Measurements from ENCODE around the gene RNF111.

- TF ChIP-seq, protein P1, sequence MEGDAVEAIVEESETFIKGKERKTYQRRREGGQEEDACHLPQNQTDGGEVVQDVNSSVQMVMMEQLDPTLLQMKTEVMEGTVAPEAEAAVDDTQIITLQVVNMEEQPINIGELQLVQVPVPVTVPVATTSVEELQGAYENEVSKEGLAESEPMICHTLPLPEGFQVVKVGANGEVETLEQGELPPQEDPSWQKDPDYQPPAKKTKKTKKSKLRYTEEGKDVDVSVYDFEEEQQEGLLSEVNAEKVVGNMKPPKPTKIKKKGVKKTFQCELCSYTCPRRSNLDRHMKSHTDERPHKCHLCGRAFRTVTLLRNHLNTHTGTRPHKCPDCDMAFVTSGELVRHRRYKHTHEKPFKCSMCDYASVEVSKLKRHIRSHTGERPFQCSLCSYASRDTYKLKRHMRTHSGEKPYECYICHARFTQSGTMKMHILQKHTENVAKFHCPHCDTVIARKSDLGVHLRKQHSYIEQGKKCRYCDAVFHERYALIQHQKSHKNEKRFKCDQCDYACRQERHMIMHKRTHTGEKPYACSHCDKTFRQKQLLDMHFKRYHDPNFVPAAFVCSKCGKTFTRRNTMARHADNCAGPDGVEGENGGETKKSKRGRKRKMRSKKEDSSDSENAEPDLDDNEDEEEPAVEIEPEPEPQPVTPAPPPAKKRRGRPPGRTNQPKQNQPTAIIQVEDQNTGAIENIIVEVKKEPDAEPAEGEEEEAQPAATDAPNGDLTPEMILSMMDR (conservative IDR thresholded peaks at IDR 0.05; ENCODE audit: low read depth, low read length): no peak
- TF ChIP-seq EZH2 (IDR thresholded peaks at IDR 0.05; ENCODE audit: low read length, unreplicated experiment): no peak
- TF ChIP-seq EZH2phosphoT487 (IDR thresholded peaks at IDR 0.05; ENCODE audit: borderline replicate concordance, low read length): no peak
These were observed 123.8 kb downstream of the RNF111 start for GRCh38 chr15:59111251-59111650.
